HuH-7.5 (cell line): ENCODE data around the gene RPUSD2.
A peak's percentile ranks its signal among the peaks of the same experiment; 100 is the strongest.

Experiments used
- DNase-seq: peaks from one replicate; pipeline ENCODE4 v3.0.0; 2011; ENCODE audit warnings: low spot score

The RPUSD2 gene, protein sequence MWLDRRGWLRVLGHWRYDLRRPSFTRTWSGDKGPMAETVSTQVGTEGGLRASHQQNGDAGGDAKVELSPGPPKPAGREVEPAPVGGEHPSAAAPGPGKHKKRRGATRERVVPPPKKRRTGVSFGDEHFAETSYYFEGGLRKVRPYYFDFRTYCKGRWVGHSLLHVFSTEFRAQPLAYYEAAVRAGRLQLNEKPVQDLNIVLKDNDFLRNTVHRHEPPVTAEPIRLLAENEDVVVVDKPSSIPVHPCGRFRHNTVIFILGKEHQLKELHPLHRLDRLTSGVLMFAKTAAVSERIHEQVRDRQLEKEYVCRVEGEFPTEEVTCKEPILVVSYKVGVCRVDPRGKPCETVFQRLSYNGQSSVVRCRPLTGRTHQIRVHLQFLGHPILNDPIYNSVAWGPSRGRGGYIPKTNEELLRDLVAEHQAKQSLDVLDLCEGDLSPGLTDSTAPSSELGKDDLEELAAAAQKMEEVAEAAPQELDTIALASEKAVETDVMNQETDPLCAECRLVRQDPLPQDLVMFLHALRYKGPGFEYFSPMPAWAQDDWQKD

GRCh38 chr15:40569129-40569953, at the start of gene RPUSD2:
RPUSD2 (plus strand) TSS chr15:40569299; CDS start chr15:40569338, 39 bp downstream.
- DNase-seq = peak; percentile 69

DNA sequence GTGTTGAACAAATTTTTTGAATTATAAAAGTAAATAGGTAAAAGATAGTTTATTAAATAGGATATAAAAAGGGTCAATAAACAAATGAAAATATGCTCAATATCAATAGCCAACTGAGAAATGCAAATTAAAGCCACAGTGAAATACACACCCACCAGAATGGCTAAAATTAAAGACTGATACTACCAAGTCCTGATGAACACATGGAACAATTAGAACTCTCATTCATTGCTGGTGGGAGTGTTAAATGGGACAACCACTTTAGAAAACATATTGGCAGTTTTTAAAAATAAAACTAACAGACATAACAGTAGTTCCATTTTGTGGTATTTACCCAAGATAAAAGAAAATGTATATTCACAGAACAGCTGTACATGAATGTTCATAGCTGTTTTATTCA, 45.5 kb upstream of the RPUSD2 start:
- no peak for DNase-seq

GRCh38 chr15:40525855-40526254, 43.2 kb upstream of the RPUSD2 start:
- no peak for DNase-seq

DNA sequence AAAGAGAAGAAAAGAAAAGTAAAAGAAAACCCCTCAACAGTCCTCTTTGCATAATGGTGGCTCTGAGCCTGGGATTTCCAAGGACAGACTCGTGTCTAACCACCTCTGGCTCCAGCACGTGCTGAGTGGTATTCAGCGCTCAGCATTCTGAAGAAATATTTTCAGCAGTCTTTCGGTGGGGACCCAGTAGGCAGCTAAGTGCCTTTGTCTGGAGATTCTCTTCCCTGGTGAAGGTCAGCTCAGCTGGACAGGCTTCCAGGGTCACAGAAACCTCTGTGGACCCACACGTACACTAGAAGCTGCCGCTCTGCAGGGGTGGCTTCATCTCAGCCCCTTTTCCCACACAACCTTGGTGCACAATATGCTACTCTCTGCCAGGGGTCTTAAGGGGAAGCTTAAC, 40.3 kb upstream of the RPUSD2 start:
- no peak for DNase-seq

- no peak for DNase-seq
Observed at GRCh38 chr15:40533763-40534364, 35.2 kb upstream of the RPUSD2 start.

DNA sequence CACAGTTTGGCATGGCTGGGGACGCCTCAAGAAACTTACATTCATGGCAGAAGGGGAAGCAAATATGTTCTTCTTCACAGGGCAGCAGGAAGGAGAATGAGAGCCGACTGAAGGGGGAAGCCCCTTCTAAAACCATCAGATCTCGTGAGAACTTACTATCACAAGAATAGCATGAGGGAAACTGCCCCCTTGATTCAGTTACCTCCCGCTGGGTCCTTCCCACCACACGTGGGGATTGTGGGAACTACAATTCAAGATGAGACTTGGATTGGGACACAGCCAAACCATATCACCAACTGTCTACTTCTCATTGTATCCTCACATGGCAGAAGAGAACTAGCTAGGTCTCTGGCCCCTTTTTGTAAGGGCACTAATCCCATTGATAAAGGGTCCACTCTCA, 34.7 kb upstream of the RPUSD2 start:
- DNase-seq = no peak

- no peak for DNase-seq
Observed at GRCh38 chr15:40536501-40536900, 32.6 kb upstream of the RPUSD2 start.

GRCh38 chr15:40538976-40539375, 30.1 kb upstream of the RPUSD2 start:
- no peak for DNase-seq

GRCh38 chr15:40543082-40543481, 26.0 kb upstream of the RPUSD2 start:
- DNase-seq = no peak

DNA sequence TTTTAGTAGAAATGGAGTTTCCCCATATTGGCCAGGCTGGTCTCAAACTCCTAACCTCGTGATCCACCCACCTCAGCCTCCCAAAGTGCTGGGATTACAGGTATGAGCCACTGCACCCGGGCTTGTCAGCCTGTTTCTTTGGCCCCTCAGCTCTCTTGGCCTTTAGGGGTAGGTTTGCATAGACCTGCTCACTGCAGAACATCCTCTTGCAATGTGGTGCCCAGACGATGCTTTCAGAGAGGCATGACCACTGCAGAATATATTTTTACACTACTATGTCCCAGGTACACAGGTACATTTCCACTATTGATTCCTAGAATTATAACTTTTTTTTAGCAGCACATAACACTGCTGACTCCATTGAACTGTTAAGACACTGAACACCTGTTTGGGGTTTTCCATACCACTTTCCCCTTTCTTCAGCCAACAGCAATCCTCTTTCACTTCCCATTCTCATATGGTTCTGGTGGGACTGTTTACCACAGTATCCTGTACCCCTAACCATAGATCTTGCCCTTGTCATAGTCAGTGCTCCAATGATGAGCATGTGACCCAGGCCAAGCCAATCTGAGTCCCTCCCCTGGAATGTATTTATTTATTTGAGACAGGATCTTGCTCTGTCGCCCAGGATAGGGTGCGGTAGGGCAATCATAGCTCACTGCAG, 25.3 kb upstream of the RPUSD2 start:
- DNase-seq = no peak

DNA sequence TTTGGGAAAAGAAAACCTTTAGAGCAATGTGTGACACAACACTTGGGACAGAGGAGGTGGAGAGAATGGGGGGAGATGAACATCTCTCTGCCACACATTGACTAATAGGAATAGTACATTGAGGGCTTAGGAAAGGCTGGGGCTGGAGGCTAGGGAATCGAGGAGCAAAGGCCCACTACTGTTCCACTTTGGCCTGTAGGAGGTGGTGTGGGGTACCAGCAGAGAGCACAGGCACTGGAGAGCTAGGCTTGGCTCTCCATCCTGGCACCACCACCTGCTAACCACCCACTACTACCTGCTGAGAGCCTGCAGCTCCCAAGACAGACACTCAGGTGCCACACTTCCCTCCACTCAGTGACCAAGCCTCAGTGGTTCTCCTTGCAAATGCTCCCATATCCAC, 23.6 kb upstream of the RPUSD2 start:
- DNase-seq = no peak

DNA sequence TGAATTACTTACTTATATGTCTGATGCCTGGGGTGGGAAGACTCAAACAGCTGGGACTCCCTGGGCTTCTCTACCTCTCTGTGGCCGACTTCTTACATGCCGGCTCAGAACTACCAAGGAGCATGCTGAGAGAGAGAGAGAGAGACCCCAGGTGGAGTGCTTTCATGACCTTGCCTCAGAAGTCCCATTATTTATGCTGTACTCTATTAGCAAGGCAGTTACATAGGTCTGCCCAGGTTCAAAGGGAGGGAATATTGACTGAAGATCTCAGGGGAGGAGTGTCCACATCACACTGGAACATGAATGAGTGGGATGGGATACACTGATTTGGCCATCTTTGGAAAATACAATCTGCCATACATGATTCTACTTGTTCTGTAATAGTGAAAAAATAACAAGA, 20.5 kb upstream of the RPUSD2 start:
- no peak for DNase-seq

- DNase-seq = no peak
Observed at GRCh38 chr15:40549894-40550293, 19.2 kb upstream of the RPUSD2 start.

- DNase-seq = no peak
Observed at GRCh38 chr15:40550341-40551037, 18.6 kb upstream of the RPUSD2 start.

GRCh38 chr15:40554161-40554525, 15.0 kb upstream of the RPUSD2 start:
- DNase-seq = no peak

DNA sequence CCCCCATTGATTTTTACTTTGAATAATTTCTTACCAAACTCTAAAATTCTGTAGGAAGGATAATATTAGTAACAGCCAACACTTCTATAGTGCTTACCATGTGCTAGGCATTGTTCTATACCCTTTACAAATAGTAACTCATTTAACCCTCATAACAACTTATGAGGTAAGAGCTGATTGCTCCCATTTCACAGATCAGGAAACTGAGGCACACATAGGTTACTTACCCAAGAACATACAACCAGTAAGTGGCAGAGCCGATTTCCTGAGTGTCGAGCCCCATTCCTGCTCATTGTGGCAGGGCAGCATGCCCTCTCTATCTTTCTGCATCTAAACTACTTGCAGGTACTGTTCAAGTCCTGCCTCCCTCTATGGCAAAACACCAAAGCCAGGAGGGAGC, 13.2 kb upstream of the RPUSD2 start:
- DNase-seq = no peak

- no peak for DNase-seq
Observed at GRCh38 chr15:40558952-40559742, 10.0 kb upstream of the RPUSD2 start.

DNA sequence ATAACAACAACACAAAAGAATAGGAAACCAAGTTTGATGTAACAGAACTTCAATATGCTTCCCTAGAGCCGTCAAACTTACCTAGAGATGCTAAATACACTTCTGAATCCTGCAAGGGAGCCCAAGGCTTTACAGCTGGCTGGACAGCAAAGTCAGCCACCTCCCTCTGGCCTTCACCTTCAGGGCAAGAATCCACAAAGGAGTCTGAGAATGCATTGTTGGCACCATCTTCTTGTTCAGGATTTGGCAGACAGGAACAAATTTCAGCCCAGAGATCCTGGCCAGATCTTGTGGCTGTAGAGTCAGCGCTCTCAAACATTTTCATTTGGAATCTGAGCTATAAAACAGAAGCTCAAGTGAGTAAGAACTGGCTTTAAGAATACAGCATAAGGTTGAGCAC, 6.4 kb upstream of the RPUSD2 start:
- no peak for DNase-seq

- DNase-seq = no peak
Observed at GRCh38 chr15:40563426-40563825, 5.7 kb upstream of the RPUSD2 start.

- DNase-seq = peak; percentile 93
Observed at GRCh38 chr15:40564591-40565332, 4.3 kb upstream of the RPUSD2 start, which contains the start of gene CCDC32. CCDC32 (minus strand) TSS chr15:40565042; CDS start chr15:40563015, 2,027 bp downstream.
